ENCODE results near the gene ITPR2. TPM values are rescaled to one million over a fixed set of nuclear protein-coding genes. Genes with fewer than 3 reads are reported as not detected.

The ITPR2 gene
- total RNA-seq, 1 donor from 2014 or later: 50.0 TPM

GRCh38 chr12:26821212-26821701 is 11.7 kb downstream of the ITPR2 start:
- DNase-seq (ENCODE audit: low spot score): no peak

- DNase-seq (ENCODE audit: low spot score): no peak
Measured at GRCh38 chr12:26818636-26819035, 14.4 kb downstream of the ITPR2 start.

GRCh38 chr12:26818201-26818600 is 14.8 kb downstream of the ITPR2 start:
- no peak for DNase-seq (ENCODE audit: low spot score)

- DNase-seq (ENCODE audit: low spot score): no peak
Measured at GRCh38 chr12:26817183-26817591, 15.8 kb downstream of the ITPR2 start.

GRCh38 chr12:26813812-26814211 is 19.2 kb downstream of the ITPR2 start:
- DNase-seq (ENCODE audit: low spot score): no peak

- DNase-seq (ENCODE audit: low spot score): peak; percentile 44
Measured at GRCh38 chr12:26810330-26810729, 22.7 kb downstream of the ITPR2 start.

GRCh38 chr12:26809611-26810285 is 23.2 kb downstream of the ITPR2 start:
- DNase-seq (ENCODE audit: low spot score): no peak

- no peak for DNase-seq (ENCODE audit: low spot score)
Measured at GRCh38 chr12:26808766-26809476, 24.1 kb downstream of the ITPR2 start.

- DNase-seq (ENCODE audit: low spot score): no peak
Measured at GRCh38 chr12:26807292-26807691, 25.7 kb downstream of the ITPR2 start.

GRCh38 chr12:26806556-26806955 is 26.4 kb downstream of the ITPR2 start:
- no peak for DNase-seq (ENCODE audit: low spot score)

- no peak for DNase-seq (ENCODE audit: low spot score)
Measured at GRCh38 chr12:26805401-26805971, 27.5 kb downstream of the ITPR2 start.

GRCh38 chr12:26803552-26803951 is 29.4 kb downstream of the ITPR2 start:
- no peak for DNase-seq (ENCODE audit: low spot score)

- DNase-seq (ENCODE audit: low spot score): no peak
Measured at GRCh38 chr12:26801486-26801885, 31.5 kb downstream of the ITPR2 start.

- DNase-seq (ENCODE audit: low spot score): no peak
Measured at GRCh38 chr12:26800858-26801257, 32.1 kb downstream of the ITPR2 start.

- no peak for DNase-seq (ENCODE audit: low spot score)
Measured at GRCh38 chr12:26800347-26800746, 32.6 kb downstream of the ITPR2 start.

GRCh38 chr12:26799741-26800140 is 33.3 kb downstream of the ITPR2 start:
- no peak for DNase-seq (ENCODE audit: low spot score)

- no peak for DNase-seq (ENCODE audit: low spot score)
Measured at GRCh38 chr12:26798640-26799039, 34.4 kb downstream of the ITPR2 start.

GRCh38 chr12:26798023-26798422 is 35.0 kb downstream of the ITPR2 start:
- no peak for DNase-seq (ENCODE audit: low spot score)

GRCh38 chr12:26795910-26796309 is 37.1 kb downstream of the ITPR2 start:
- no peak for DNase-seq (ENCODE audit: low spot score)

GRCh38 chr12:26791301-26791791 is 41.6 kb downstream of the ITPR2 start:
- no peak for DNase-seq (ENCODE audit: low spot score)

- no peak for DNase-seq (ENCODE audit: low spot score)
Measured at GRCh38 chr12:26790645-26790994, 42.4 kb downstream of the ITPR2 start.

GRCh38 chr12:26789731-26790644 is 43.0 kb downstream of the ITPR2 start:
- no peak for DNase-seq (ENCODE audit: low spot score)
